HUES64 (cell line): ENCODE data around the gene HEBP1. TPM values are rescaled to one million over a fixed set of nuclear protein-coding genes. Genes with fewer than 3 reads are reported as not detected.
A peak's percentile ranks its signal among the peaks of the same experiment; 100 is the strongest.

Experiments used
- H3K27ac ChIP-seq: 2 replicates; pipeline ENCODE4 v1.7.0; 2013; ENCODE audit warnings: low read depth, low read length, inconsistent platforms
- H3K27me3 ChIP-seq: 2 replicates; pipeline ENCODE4 v1.6.1; 2013; ENCODE audit warnings: mild to moderate bottlenecking, low read length; ENCODE audit not compliant: insufficient read depth
- H3K36me3 ChIP-seq: 2 replicates; pipeline ENCODE4 v1.6.1; 2013; ENCODE audit warnings: mild to moderate bottlenecking, low read length; ENCODE audit not compliant: insufficient read depth
- H3K4me1 ChIP-seq: 2 replicates; pipeline ENCODE4 v1.6.1; 2013; ENCODE audit warnings: mild to moderate bottlenecking, low read length, moderate library complexity; ENCODE audit not compliant: insufficient read depth
- H3K4me3 ChIP-seq: 2 replicates; pipeline ENCODE4 v1.5.1; 2013; ENCODE audit warnings: mild to moderate bottlenecking, low read length, moderate library complexity
- H3K9ac ChIP-seq: 2 replicates; pipeline ENCODE4 v1.6.1; 2013; ENCODE audit warnings: mild to moderate bottlenecking, low read depth, low read length
- H3K9me3 ChIP-seq: 2 replicates; pipeline ENCODE4 v1.6.1; 2013; ENCODE audit warnings: low read depth, low read length; ENCODE audit not compliant: insufficient read depth
- WGBS: fragments of 150-250, 120-280 bp; methylation state at CpG from one replicate; pipeline ENCODE4 v1.1.7; 2013; ENCODE audit warnings: missing lambda C conversion rate; 5-methylcytosine and 5-hydroxymethylcytosine counted together
- polyA plus RNA-seq, 2 experiments: library from polyadenylated mRNA; stranded (reverse); fragments of 50-300 nt; gene quantifications; one replicate each; pipeline ENCODE4 v1.2.3, GENCODE V29; 2013

HEBP1 gene, protein sequence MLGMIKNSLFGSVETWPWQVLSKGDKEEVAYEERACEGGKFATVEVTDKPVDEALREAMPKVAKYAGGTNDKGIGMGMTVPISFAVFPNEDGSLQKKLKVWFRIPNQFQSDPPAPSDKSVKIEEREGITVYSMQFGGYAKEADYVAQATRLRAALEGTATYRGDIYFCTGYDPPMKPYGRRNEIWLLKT
- polyA plus RNA-seq (2013, experiment 1 of 2): 29.0 TPM
- 37.7 TPM for polyA plus RNA-seq (2013, experiment 2 of 2)

DNA sequence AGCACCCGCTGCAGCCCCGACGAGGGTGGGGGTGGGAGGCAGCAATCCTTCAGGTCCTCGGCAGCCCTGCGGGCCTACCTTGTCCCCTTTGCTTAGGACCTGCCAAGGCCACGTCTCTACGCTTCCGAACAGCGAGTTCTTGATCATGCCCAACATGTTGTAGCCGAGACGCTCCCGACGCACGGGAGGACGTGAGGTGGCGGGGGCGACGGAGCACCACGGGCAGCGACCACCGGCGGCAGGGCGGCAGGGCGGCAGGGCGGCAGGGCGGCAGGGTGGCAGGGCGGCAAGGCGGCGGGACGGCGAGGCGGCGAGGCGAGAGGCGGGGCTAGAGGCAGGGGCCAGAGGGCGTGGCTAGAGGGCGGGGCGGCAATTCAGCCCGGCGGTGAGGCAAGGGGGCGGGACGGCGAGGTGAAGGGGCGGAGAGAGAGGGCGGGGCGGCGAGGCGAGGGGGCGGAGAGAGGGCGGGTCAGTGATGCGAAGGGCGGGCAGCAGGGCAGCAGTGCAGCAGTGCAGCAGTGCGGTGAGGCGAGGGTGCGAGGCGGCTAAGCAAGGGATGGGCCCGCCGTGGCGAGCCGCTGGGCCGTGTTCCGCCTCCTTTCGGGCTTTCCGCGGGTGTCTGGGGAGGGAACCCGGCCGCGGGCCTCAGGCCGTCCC, at the start of gene HEBP1:
HEBP1 (minus strand) TSS at position 307 of the 657 bp plus-strand sequence; CDS start at position 156, 151 bp downstream.
- WGBS: under 1% methylated on average over 69 of the region's 69 CpGs
- H3K4me1 ChIP-seq: peaks cover 4% of the 10 kb centered on the region
- H3K27me3 ChIP-seq: peaks cover 23% of the 10 kb centered on the region
- no peaks in the 10 kb centered on the region for H3K9me3 ChIP-seq
- no peaks in the 10 kb centered on the region for H3K36me3 ChIP-seq
- H3K4me3 ChIP-seq: peak within 1 kb of the TSS; percentile 78
- H3K27ac ChIP-seq: peak within 1 kb of the TSS; percentile 46; the same call in 1 of the 2 replicates
- peak within 1 kb of the TSS; percentile 68 for H3K9ac ChIP-seq

DNA sequence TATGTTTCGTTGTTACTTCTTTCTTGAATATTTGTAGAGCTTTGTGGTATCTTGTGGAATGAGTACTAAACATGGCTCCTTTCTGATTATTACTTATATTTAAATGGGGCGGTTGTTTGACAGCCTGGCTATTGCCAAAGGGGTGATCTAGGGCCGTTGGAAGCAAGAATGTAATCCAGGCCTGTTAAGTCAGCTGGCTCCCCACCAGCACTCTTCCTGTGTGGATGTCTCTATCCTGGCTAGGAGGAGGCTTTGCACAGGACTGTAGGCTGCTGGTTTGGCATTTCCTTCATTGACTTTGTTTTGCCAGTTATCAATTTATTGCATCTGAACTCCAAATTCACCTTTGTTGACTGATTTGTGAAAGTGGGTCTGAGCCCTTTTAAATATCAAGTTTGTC, 49.8 kb upstream of the HEBP1 start:
- Histone ChIP-seq H3K9me3 (peaks cover 17% of the 10 kb centered on the region), H3K4me1 (peaks cover 22% of the 10 kb centered on the region; the same call in 1 of the 2 replicates), H3K36me3 (peaks cover 4% of the 10 kb centered on the region; the same call in 1 of the 2 replicates), H3K27ac (no peak overlapping the region), H3K27me3 (no peaks in the 10 kb centered on the region), H3K4me3 (no peak overlapping the region), H3K9ac (no peak overlapping the region)
- 53% methylated on average over 3 of the region's 3 CpGs for WGBS

DNA sequence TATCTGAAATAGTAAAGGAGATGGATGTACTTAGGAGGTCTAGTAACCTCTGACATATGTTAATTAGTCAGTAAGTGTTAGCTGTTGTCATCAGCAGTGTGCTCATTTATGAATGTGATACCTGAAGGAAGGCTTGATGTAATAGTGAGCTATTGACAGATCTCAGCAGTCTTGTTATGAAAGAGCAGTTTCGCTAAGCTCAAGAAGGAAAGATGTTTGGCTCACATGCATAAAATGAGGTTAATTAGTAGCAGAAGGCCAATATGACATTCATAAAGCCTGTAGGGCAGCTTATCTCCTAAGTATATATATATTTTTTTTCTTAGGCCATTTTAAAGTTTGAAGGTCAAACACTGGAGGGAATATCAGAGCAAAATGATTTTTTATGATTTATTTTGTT, 46.9 kb upstream of the HEBP1 start:
- Histone ChIP-seq H3K27ac (no peak overlapping the region), H3K4me1 (peaks cover 27% of the 10 kb centered on the region; the same call in 1 of the 2 replicates), H3K4me3 (no peak overlapping the region), H3K9me3 (peaks cover 1% of the 10 kb centered on the region; the same call in 1 of the 2 replicates), H3K9ac (no peak overlapping the region), H3K27me3 (peaks cover 4% of the 10 kb centered on the region; the same call in 1 of the 2 replicates), H3K36me3 (no peaks in the 10 kb centered on the region)
- 91% methylated on average over 1 of the region's 1 CpG for WGBS

DNA sequence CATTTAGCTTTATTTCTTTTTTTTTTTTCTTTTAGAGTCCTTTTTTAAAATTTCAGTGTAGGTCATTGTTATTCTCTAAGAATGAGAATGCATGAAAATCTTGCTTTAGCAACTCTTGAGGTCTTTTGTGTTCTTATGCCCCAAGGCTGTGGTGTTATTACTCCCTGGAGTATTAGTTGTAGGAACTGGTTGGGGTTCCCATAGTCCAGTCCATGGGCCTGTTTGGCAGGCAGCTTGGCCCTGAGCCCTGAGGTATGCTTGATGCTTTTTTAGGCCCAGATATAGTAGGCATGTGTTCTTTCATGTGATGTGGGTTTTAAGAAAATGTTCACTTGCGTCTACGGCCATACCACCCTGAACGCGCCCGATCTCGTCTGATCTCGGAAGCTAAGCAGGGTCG, 45.8 kb upstream of the HEBP1 start:
- no peak overlapping the region for H3K27ac ChIP-seq
- H3K9me3 ChIP-seq: no peaks in the 10 kb centered on the region
- H3K27me3 ChIP-seq: peaks cover 4% of the 10 kb centered on the region; the same call in 1 of the 2 replicates
- no peaks in the 10 kb centered on the region for H3K36me3 ChIP-seq
- no peak overlapping the region for H3K9ac ChIP-seq
- WGBS: 90% methylated on average over 8 of the region's 8 CpGs
- H3K4me1 ChIP-seq: peaks cover 27% of the 10 kb centered on the region; the same call in 1 of the 2 replicates
- H3K4me3 ChIP-seq: peak overlapping the region; percentile 89; the same call in 1 of the 2 replicates

DNA sequence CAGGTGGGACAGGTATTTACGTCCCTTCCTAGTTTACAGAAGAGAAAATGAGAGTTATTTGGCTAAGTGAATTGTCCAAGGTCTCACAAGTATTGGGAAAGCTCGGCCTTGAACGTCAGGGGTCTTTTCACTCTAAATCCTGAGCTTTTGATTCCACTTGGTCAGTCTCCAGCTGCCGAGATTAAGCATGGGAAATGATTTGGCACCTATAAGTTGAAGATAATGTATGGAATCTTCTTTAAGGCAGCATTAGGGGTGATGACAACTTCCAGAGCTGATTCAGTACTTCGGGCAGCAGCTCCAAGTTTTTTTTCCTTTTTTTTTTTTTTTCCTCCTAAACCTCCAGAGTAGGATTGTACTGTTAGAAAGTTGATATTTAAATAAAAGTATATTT, 44.8 kb upstream of the HEBP1 start:
- H3K27ac ChIP-seq: no peak overlapping the region
- peaks cover 4% of the 10 kb centered on the region; the same call in 1 of the 2 replicates for H3K27me3 ChIP-seq
- H3K9me3 ChIP-seq: no peaks in the 10 kb centered on the region
- H3K36me3 ChIP-seq: no peaks in the 10 kb centered on the region
- H3K4me3 ChIP-seq: peak overlapping the region; percentile 89
- peak overlapping the region; percentile 67 for H3K9ac ChIP-seq
- H3K4me1 ChIP-seq: peaks cover 23% of the 10 kb centered on the region; the same call in 1 of the 2 replicates
- WGBS: 9% methylated on average over 4 of the region's 5 CpGs

DNA sequence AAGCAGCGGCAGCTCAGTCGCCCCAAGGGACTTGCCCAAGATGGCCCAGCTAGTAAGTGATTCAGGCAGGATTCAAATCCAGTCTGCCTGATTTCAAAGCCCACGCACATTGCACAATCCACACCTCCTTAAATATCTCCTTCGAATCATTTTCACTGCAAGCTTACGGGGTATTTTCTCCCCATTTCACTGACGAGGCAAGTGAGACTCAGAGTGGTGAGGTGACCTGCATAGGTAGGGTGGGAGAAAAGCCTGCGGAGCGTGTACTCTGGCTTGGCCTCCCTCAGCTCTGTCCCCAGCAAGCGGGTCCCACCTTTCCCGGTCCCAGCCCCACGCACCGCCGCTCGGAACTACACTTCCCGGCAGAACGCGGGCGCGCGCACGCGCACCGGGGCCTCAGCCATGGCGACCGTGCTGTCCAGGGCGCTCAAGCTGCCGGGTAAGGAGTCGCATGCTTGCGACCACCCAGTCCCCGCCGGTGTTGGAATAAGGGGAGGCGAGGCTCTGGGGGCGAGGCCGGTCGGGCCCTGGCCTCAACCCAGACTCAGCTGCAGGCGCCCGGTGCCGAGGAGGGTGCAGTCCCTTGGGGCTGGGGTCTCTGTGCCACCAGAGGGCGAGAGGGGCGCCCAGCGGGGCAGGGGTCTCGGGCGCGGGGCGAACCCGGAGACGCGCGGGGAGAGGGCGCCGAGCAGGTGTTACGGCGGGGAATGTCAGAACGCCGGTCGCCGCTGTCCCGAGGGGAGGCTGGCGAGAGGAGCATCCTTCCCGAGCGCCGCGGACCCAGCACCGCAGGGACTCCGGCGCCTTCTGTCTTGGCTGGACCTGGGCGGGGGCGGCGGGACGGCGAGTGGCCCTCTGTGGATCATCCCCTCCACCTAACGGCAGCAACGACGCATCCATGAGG, 44.2 kb upstream of the HEBP1 start, which contains the start of gene FAM234B:
FAM234B (plus strand) TSS at position 380 of the 904 bp plus-strand sequence; CDS start at position 403, 23 bp downstream.
- Histone ChIP-seq H3K27ac (no peak within 1 kb of the TSS), H3K4me1 (peaks cover 16% of the 10 kb centered on the region; the same call in 1 of the 2 replicates), H3K4me3 (peak within 1 kb of the TSS; percentile 89), H3K9me3 (no peaks in the 10 kb centered on the region), H3K36me3 (no peaks in the 10 kb centered on the region), H3K27me3 (peaks cover 4% of the 10 kb centered on the region; the same call in 1 of the 2 replicates), H3K9ac (peak within 1 kb of the TSS; percentile 67)
- WGBS: 4% methylated on average over 73 of the region's 74 CpGs

DNA sequence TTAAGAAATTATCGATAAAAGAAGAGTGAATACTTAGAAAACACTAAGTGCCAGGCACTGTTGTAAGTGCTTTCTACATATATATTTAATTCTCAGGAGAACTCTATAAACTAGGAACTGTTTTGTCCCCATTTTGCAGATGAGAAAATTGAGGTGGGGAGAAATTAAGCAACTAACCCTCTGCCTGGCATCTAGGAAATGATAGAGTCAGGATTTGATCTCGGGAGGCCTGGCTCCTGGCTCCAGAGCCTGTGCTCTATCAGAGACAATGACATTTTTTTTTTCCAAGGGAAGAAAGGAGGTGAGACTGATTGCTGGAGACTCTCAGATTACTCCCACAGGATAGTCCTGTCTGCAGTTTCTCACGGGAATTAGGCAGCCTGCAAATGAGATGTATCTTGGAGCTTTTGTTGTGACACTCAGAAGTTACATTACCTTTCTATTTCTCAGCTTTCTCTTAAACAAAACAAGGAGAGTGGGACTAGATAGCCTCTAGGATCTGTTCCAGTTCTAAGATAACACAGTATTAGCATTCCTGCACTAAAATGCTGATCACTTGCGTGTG, 42.7 kb upstream of the HEBP1 start:
- Histone ChIP-seq H3K4me1 (peaks cover 16% of the 10 kb centered on the region; the same call in 1 of the 2 replicates), H3K27me3 (peaks cover 4% of the 10 kb centered on the region; the same call in 1 of the 2 replicates), H3K36me3 (no peaks in the 10 kb centered on the region), H3K9ac (no peak overlapping the region), H3K27ac (no peak overlapping the region), H3K9me3 (no peaks in the 10 kb centered on the region), H3K4me3 (no peak overlapping the region)
- WGBS: 84% methylated on average over 3 of the region's 4 CpGs

DNA sequence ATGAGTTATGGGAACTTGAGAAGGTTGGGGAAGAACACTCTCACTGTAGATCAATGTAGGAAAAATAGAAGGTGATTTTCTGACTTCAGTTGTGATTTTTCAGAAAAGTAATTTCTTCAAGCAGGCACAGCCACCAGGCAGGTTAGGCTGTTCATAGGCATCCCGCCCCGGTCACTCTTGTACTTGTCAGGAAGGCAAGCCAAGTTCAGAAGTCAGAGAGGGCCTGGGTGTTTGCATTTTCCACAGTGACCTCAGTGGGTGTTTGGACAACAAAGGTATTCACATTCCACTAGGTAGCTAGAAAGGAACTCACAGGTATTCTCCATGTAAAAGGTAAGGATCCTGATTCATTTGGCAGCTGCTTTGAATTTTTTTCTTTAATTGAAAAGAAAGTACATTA, 41.2 kb upstream of the HEBP1 start:
- Histone ChIP-seq H3K36me3 (no peaks in the 10 kb centered on the region), H3K4me1 (peaks cover 16% of the 10 kb centered on the region; the same call in 1 of the 2 replicates), H3K9ac (no peak overlapping the region), H3K27me3 (peaks cover 4% of the 10 kb centered on the region; the same call in 1 of the 2 replicates), H3K4me3 (no peak overlapping the region), H3K9me3 (no peaks in the 10 kb centered on the region), H3K27ac (no peak overlapping the region)
- WGBS: 92% methylated on average over 2 of the region's 2 CpGs

DNA sequence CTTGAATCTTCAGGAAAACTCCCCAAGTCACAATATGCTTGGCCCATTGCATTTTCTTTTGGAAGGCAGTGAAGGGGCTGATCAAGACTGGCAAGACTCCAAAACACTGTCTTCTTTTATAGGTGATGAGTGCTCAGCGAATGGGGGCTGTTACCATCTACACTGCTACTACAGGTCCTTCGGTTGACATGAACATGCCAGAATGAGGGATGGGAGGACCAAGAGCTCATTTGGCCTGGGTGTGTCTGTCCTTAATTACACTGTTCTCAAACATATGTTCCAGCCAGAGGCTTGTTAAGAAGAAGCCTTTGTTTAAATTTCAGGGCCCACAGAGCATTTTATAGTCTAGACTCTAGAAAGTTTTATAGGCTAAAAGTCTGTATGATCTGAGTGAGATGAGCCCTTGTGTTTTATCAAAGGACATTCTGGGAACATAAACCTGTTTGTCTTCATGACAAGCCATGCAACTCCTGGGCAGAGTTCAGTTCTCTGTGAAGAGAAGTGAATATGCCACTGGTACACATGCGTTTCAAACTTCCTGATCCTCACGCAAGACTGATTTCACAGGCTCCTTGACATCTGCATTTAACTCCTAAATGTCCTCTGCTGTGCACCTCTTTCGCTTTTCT, 39.4 kb upstream of the HEBP1 start:
- Histone ChIP-seq H3K9ac (no peak overlapping the region), H3K9me3 (no peaks in the 10 kb centered on the region), H3K4me3 (no peak overlapping the region), H3K4me1 (peaks cover 6% of the 10 kb centered on the region; the same call in 1 of the 2 replicates), H3K27me3 (peaks cover 4% of the 10 kb centered on the region; the same call in 1 of the 2 replicates), H3K27ac (no peak overlapping the region), H3K36me3 (no peaks in the 10 kb centered on the region)
- WGBS: 87% methylated on average over 5 of the region's 5 CpGs
